ENCODE measurements around the gene TRIM39. TPM values are rescaled to one million over a fixed set of nuclear protein-coding genes. Genes with fewer than 3 reads are reported as not detected.

Gene TRIM39
- total RNA-seq, 4 donors from 2014 or later, result 3.2 to 29.7 (median 18.7) TPM

GRCh38 chr6:30321692-30322388, 4.9 kb upstream of the TRIM39 start:
- Histone ChIP-seq H3K4me3 (no peak overlapping the region), H3K27me3 (no peaks in the 10 kb centered on the region), H3K4me1 (no peaks in the 10 kb centered on the region), H3K36me3 (no peaks in the 10 kb centered on the region), H3K27ac (no peak overlapping the region), H3K9me3 (no peaks in the 10 kb centered on the region)
- intact Hi-C loops (cut with DNase I; ENCODE audit: low total_unique reads), result no loop called here
- no peak for DNase-seq
- TF ChIP-seq POLR2A (IDR thresholded peaks at IDR 0.05), result no peak
- no peak for TF ChIP-seq CTCF (IDR thresholded peaks at IDR 0.05)

- Histone ChIP-seq H3K4me1 (no peaks in the 10 kb centered on the region), H3K36me3 (no peaks in the 10 kb centered on the region), H3K4me3 (no peak overlapping the region), H3K27me3 (no peaks in the 10 kb centered on the region), H3K9me3 (no peaks in the 10 kb centered on the region), H3K27ac (no peak overlapping the region)
- no peak for DNase-seq
- intact Hi-C loops (cut with DNase I; ENCODE audit: low total_unique reads), result no loop called here
- TF ChIP-seq POLR2A (IDR thresholded peaks at IDR 0.05) (no peak), CTCF (IDR thresholded peaks at IDR 0.05) (no peak)
Measured at GRCh38 chr6:30322527-30323501, 3.9 kb upstream of the TRIM39 start.

GRCh38 chr6:30323806-30324205, 2.9 kb upstream of the TRIM39 start:
- no peak for DNase-seq
- no peak overlapping the region for H3K27ac ChIP-seq
- intact Hi-C loops (cut with DNase I; ENCODE audit: low total_unique reads), result no loop called here
- H3K4me3 ChIP-seq, result no peak overlapping the region
- H3K36me3 ChIP-seq, result no peaks in the 10 kb centered on the region
- no peaks in the 10 kb centered on the region for H3K4me1 ChIP-seq
- TF ChIP-seq POLR2A (IDR thresholded peaks at IDR 0.05), result no peak
- no peaks in the 10 kb centered on the region for H3K27me3 ChIP-seq
- no peaks in the 10 kb centered on the region for H3K9me3 ChIP-seq

GRCh38 chr6:30325150-30325872, 1.4 kb upstream of the TRIM39 start:
- Histone ChIP-seq H3K36me3 (no peaks in the 10 kb centered on the region), H3K27ac (peak overlapping the region in 1 of 2 donors; percentile 97), H3K4me3 (peak overlapping the region; percentile 76 to 87), H3K27me3 (no peaks in the 10 kb centered on the region), H3K9me3 (no peaks in the 10 kb centered on the region), H3K4me1 (no peaks in the 10 kb centered on the region)
- no peak for DNase-seq
- intact Hi-C loops (cut with DNase I; ENCODE audit: low total_unique reads), result no loop called here
- TF ChIP-seq CTCF (IDR thresholded peaks at IDR 0.05), result no peak
- TF ChIP-seq POLR2A (IDR thresholded peaks at IDR 0.05), result no peak

- H3K27ac ChIP-seq, result peak overlapping the region; percentile 96 to 97
- H3K4me3 ChIP-seq, result peak overlapping the region; percentile 76 to 87
- DNase-seq, result peak in 1 of 2 donors; percentile 32
- TF ChIP-seq POLR2A (IDR thresholded peaks at IDR 0.05), result no peak
- no peak for TF ChIP-seq CTCF (IDR thresholded peaks at IDR 0.05)
- no peaks in the 10 kb centered on the region for H3K4me1 ChIP-seq
- H3K9me3 ChIP-seq, result no peaks in the 10 kb centered on the region
- intact Hi-C loops (cut with DNase I; ENCODE audit: low total_unique reads), result no loop called here
- H3K36me3 ChIP-seq, result no peaks in the 10 kb centered on the region
- H3K27me3 ChIP-seq, result no peaks in the 10 kb centered on the region
Measured at GRCh38 chr6:30325873-30326525, 728 bp upstream of the TRIM39 start.

All from uterus (tissue), 4 donors.